Stimulated activated CD8-positive, alpha-beta memory T cell treated with anti-CD3 and anti-CD28 coated beads, Interleukin-12 subunit alpha, Interleukin-12 subunit beta, amount 100 ng/mL, for 1 hour (primary cell): ENCODE measurements around the gene PRDX6.
A peak's percentile ranks its signal among the peaks of the same experiment; 100 is the strongest.
"Not testable (repeated sequence)": the region's sequence is repeated elsewhere in the genome, so short reads cannot be mapped to it uniquely, and the experiment has no call there.

ENCODE experiments used
- DNase-seq: peaks from one replicate; pipeline ENCODE4 v3.0.0-alpha.2; 2020; ENCODE audit warnings: low read depth

The PRDX6 gene

DNA sequence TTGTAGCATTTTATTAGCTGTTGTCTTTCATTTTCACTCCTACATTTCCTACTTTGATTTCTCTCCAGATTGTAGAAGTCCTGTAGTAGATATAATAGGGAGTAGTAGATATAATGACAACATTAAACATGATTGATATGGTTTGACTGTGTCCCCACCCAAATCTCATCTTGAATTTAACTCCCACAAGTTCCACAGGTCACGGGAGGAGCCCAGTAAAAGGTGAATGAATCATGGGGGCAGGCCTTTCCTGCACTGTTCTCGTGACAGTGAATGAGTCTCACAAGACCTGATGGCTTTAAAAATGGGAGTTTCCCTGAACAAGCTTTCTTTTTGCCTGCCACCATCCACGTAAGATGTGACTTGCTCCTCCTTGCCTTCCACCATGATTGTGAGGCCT, 7.5 kb upstream of the PRDX6 start:
- no peak for DNase-seq

DNA sequence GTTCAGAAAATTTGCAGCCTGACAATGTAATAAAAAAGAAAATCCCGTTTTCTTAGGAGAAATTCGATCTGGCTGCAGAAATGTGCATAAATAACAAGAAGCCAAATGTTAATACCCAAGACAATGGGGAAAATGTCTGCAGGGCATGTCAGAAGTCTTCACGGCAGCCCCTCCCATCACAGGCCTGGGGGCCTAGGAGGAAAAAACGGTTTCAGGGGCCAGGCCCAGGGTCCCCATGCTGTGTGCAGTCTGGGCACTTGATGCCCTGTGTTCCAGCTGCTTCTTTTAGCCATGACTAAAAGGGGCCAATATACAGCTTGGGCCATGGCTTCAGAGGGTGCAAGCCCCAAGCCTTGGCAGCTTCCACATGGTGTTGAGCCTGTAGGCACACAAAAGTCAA, 6.5 kb upstream of the PRDX6 start:
- DNase-seq = no peak

DNA sequence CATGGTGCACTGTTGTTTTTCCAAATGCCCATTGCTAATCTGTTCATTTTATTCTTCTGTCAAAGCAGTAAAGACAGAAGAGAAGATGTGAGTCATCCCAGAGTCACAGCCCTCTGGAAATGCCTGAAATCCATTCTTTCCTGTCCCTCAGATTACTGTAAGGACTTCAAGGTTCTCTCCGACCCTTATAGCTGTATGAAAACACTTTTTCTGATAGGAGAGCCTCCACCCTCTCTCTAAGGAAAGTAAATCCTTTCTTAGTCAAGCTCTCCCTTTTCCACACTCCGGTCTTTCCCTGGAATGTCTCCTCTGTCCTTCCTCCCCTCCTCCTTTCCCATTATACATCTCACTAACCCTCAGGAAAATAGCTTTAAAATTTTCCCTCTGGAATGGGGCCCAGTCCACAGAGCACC, 3.5 kb upstream of the PRDX6 start:
- DNase-seq = no peak

DNA sequence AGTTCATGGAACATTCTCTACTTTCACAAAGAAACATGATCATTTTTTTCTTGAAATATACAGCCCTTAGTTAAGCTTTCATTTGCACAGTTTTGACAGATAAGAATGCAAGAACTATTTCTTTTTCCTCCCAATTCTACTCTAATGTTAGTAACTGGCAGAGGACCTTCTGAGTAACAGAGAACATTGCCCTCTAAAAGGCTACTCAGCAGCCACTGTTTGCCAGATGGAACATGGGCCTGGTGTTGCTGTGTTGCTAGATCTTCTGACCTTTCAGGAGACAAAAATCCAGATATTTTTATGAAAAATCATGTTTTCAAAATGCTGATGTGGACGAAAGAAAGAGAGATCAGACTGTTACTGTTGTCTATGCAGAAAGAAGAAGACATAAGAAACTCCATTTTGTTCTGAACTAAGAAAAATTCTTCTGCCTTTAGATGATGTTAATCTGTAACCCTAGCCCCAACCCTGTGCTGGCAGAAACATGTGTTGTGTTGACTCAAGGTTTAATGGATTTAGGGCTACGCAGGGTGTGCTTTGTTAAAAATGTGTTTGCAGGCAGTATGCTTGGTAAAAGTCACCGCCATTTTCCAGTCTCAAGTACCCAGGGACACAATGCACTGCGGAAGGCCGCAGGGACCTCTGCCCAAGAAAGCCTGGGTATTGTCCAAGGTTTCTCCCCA, 2.9 kb upstream of the PRDX6 start:
- no peak for DNase-seq

DNA sequence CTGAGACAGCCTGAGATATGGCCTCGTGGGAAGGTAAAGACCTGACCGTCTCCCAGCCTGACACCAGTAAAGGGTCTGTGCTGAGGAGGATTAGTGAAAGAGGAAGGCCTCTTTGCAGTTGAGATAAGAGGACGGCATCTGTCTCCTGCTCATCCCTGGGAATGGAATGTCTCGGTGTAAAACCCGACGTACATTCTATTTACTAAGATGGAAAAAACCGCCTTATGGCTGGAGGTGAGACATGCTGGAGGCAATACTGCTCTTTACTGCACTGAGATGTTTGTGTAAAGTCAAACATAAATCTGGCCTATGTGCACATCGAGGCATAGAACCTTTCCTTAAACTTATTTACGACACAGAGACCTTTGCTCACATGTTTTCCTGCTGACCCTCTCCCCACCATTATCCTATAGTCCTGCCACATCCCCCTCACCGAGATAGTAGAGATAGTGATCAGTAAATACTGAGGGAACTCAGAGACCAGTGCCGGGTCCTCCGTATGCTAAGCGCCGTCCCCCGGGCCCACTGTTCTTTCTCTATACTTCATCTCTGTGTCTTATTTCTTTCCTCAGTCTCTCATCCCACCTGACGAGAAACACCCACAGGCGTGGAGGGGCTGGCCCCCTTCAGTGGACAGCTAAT, 2.2 kb upstream of the PRDX6 start:
- not testable (repeated sequence) for DNase-seq

DNA sequence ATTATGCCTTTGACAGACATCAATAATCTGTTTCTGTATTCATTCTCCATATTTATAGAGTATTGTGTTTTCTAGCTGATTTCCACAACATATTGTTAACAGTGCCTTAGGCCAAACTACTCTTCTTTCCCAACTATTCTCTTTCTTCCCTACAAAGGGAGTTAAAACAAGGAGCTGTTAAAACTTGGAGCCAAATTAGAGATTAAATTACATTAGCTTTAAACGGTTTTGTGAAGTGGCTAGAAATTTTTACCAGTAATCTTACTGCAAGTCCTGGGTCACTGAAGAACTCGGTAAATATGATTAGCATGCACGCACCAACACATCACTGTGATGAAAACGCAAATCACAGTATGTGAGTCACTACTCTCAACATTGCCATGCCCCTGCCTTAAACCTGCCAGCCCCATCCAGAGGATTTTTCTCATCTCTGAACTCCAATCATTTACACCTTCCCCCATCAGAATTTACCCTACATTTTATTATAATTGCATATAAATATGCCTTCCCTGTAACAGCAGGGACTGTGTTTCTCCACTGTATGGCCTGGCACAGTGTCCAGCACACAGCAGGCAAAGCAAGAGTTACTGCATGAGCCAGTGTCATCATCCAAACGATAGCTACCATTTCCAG, 1.5 kb upstream of the PRDX6 start:
- no peak for DNase-seq

DNA sequence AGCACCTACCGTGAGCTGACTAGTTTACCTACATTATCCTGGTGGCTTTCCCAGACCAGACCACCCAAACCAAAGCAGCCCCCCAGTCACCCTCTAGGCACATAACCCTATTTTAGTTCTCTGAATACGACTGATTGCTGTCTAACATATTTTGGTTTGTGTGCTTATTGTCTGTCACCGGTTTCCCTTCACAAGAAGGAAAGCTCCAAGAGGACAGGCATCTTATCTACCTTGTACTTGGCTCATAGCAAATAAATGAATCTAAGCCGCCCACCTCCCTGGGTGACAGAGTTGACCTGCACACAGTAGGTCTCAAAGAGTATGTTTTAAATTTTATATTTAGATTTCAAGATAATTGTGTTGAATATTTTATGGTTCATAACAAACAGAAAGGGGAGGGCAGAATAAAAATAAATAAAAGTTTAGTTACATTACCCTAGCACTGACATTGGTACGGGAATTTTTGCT, 904 bp upstream of the PRDX6 start:
- no peak for DNase-seq

DNA sequence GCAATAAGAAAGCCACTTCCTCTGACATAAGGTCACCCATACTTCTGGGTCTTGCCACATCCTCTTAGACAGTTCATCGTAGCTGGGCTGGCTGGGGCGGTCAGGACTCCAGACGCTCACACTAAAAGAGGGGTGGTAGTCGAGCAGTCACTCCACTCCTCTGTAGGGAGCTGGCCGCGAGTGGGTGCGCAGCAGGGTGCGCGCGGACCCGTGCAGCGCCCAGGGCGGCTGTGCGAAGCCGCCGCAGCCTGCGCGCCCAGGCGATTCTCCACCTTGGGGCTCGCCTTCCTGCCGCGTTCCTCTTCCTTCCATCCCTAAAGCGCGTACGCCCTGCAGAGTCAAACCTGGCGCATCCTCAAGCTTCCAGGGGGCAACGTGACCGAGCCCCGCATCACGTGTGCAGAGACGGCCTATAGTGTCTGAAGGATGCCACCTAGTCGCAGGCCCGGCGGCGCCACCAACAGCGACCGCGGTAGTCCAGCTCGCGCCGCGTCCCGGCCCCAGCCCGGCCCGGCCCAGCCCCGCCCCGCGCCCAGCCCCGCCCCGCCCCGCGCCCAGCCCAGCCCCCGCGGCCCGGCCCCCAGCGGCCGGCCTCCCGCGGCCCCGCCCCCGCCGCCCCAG, 360 bp upstream of the PRDX6 start:
- peak; percentile 46 for DNase-seq

DNA sequence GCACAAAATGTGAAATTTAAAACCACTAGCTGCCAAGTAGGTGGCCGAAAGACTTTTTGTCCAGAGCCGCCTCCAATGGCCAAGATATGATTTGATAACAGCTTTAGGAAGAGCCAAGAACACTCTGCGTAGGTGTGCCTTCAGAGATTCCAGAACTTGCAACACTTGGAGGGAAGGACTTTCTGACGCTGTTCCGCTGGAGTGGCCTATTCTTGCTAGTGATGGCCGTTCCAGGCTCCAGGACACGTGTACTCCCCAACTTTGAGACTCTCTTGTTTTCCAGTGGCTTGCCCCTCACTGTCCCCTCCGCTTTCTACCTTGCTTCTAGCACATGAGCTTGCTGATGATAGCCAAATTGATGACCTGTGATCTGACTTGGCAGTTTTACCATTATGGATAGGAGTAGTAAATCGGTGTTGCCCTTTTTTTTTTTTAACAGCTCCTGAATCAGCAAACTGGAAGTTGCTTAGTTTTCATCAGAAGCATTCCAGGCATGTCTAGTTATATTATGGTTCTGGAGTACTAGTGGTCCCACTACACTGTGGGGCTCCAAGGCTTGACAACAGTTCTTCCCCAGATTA, 1.0 kb downstream of the PRDX6 start:
- DNase-seq = no peak

DNA sequence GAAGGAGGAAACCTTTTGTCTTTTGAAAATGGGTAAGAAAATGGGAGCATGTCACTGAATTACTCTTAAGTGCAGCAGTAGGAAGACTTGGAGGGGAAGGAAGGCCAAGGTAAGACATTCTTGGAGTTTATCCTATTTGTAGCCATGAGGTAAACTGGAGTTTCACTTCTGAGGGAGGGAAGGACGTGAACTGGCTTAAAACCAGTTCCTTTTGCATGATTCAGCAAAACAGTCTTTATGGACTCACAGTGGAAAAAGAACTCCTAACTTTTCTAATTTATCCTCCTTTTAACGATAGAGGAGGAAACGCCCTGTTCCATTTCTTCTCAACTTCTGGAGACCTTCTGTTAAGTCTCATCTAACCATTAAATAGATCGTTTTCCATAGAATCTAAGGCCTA, 2.5 kb downstream of the PRDX6 start:
- DNase-seq = no peak

DNA sequence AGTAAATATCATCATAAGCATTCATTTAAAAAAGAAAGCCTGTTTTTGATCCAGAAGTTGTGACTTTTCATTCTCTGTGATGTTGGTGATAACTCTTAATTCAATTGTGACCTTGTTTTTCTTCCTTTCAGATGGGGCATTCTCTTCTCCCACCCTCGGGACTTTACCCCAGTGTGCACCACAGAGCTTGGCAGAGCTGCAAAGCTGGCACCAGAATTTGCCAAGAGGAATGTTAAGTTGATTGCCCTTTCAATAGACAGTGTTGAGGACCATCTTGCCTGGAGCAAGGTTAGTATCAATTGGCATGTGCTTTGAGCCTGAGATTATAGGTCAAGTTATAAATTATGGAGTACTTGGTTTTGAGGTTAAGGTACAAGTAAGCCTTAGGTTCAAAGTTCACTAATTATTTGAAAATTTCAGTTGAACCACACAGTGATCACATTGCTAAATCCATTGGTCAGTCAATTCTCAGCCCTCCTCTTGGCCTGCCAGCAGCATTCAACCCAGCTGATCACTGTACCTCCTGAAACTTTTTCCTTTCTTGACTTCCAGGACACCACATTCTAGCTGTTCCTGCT, 4.1 kb downstream of the PRDX6 start:
- DNase-seq = no peak

DNA sequence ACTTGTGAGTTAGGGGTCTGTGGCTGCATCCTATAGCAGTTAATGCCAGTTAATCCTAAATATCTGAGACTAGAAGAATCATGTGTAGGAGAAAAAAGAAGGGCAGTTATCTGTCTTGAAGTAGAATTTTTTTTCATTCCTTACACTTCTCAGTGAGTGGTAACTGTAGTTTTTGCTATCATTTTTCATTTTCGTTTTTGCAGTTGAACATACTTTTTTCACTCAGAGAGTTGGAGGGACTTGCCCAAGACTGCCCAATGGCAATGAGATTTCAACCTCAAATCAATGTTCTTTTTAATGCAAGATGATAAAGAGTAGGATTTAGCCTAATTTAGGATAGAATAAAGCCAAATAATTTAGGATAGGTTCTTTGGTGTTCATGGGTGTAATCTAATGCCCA, 5.5 kb downstream of the PRDX6 start:
- no peak for DNase-seq

DNA sequence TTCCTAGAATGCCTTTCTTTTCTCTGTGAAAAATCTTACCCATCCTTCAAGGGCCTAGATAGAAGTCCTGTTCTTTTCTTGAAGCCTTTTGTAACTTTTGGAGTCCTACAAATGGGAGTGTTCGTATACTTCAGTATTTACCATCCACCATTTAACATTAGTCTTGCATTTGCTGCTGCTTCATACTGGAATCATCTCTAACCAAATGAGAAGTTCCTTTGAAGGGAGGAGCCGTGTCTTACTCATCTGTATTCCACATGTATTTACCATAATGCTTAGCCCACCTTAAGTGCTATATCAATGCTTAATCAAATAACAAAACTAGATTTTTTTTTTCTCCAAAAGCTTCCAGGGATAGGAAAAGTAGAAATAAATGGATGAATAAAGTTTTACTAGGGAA, 7.1 kb downstream of the PRDX6 start:
- no peak for DNase-seq

DNA sequence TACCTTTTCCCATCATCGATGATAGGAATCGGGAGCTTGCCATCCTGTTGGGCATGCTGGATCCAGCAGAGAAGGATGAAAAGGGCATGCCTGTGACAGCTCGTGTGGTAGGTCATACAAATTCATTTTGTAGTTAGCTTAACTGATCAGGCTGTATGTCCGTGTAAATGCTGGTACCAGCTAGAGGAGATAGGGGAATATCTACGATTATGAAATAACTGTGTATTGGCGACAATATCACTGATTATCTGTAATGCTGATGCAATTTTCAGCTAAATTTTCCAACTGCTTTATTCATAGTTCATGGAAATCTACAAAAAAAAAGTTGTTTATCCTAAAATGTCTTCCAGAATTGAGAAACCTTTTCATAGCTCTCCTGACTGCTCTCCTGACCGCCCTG, 8.3 kb downstream of the PRDX6 start:
- no peak for DNase-seq

DNA sequence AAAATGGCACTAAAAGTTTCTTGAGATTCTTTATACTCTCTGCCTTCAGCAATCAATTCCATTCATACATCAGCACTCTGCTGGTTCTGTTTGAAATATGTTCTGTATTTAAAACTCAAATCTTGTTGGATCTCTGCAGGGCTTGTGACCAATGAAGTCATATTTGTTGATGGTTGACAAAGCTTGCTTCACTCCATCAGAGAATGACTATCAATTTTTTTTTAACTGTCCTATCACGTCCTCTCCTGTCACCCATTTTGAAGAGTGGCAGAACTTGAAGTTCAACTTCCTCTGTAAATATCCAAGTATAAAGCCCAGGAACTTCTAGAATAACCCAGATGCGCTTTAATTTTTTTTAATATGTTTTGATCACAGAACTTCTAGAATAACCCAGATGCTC, 10.9 kb downstream of the PRDX6 start:
- no peak for DNase-seq

DNA sequence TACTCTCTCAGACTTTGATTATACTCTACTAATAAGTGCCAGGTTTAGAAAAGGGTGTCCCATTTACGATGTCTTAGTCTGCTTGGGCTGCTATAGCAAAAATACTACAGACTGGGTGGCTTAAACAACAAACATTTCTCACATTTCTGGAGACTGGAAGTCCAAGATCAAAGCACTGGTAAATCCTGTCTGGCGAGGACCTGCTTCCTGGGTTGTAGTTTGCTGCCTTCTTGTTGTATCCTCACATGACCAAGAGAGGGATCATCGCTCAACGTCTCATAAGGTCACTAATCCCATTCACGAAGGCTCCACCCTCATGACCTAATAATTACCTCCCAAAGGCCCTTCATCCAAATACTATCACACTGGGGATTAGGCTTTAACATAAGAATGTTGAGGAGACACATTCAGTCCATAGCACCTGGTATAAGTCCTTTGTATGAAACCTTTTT, 12.0 kb downstream of the PRDX6 start:
- no peak for DNase-seq

DNA sequence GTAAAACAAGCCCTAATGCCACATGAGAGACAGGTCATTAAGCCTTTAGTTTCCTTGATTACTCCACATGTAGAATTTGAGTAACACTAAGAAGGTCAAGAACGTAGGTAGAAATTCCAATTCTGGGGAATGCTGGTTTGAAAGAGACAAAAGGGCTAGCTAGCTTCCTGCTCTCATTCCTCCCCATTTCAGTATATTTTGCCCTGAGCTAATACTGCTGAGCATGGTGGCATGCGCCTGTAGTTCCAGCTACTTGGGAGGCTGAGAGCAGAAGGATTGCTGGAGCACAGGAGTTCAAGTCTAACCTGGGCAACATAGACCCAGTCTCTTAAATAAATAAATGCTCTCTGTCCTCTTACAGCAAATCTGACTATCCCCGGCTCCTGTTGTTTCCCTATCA, 12.8 kb downstream of the PRDX6 start:
- no peak for DNase-seq

DNA sequence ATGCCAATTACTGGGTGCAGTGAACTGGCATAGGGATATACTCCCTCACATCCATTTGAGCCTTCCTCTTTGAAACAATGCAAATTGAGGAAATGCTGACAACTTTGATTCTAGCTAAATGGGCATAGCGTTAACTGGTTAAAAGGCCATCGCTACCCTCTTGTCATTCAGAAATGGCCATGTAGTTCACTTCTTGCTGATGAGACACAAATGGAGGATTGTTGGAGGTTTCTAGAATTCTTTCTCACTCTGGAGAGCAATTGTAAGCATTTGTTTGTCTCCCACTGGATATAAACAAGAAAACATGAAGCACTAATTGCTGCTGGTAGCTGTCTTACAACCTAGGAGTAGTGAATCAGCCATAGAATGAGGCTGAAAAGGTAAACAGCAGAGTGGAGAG, 14.4 kb downstream of the PRDX6 start:
- DNase-seq = no peak

DNA sequence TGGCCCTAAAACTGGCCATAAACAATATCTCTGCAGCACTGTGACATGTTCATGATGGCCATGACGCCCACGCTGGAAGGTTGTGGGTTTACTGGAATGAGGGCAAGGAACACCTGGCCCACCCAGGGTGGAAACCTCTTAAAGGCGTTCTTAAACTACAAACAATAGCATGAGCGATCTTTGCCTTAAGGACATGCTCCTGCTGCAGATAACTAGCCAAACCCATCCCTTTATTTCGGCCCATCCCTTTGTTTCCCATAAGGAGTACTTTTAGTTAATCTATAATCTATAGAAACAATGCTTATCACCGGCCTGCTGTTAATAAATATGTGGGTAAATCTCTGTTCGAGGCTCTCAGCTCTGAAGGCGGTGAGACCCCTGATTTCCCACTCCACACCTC, 16.0 kb downstream of the PRDX6 start:
- DNase-seq = not testable (repeated sequence)

DNA sequence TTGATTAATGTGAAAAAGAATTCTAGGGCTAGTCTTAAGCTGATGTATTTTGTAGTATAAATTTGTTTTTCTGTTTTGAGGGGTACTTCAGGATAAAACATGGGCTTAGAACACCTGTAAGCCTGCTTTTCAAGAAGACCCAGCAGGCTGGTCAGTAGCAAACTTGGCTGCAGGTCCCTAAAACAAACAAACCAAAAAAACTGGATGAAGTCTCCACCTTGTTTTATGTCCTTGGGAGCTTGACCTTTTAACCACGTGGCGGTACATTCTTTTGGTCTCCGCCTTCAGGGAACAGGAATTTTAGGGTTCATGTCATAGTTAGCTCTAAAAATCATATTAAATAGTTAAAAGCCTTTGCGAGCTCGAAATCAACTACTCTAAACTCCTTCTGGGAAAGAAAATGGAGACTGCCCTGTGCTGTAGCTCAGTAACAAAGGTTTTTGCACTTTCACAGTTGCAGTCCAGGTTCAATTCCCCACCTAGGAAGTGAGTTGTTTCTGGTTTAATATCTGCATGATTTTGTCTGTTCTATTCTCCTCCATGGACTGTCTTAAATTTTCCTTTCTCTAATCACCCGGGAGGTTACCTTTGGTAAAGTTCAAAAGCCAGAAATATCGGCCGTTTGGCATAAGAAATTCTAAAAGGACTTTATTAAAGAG, 18.6 kb downstream of the PRDX6 start:
- DNase-seq = no peak

DNA sequence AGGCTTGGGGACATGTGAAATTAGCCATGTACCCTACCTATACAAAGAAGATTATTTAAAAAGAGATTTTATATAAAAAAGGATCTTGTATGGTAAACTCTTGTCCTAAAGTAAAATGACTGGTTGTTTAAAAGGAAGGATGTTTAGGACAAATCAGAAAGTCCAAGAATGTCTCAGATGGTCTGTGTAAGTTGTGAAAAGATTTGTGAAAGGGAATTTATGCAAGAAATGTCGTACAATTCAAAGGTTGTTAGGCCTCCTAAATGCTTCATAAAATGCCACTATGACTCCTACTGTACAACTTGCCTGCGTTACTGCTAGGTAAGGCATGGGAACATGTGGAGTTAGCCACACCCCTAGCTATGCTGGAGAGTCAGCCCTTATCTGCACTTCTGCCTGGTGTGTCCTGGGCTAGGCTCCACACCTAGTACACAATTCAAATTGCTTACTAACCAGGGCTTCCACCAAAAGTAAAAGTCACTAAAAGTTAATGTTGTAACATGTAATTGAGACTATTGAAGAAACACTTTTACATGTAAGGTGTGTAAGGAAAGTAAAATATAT, 19.7 kb downstream of the PRDX6 start:
- no peak for DNase-seq
